IPS-18c (cell line): ENCODE results near the gene DAO.

ENCODE experiments used
- H3K4me3 ChIP-seq: 2 replicates; pipeline ENCODE4 v1.7.0; 2013; ENCODE audit warnings: low read depth, mild to moderate bottlenecking, low read length, moderate library complexity; ENCODE audit not compliant: insufficient read depth
- H3K9me3 ChIP-seq: one replicate; pipeline ENCODE4 v1.6.1; 2013; ENCODE audit warnings: mild to moderate bottlenecking, low read length, moderate library complexity; ENCODE audit not compliant: control insufficient read depth, insufficient read depth

DAO gene

DNA sequence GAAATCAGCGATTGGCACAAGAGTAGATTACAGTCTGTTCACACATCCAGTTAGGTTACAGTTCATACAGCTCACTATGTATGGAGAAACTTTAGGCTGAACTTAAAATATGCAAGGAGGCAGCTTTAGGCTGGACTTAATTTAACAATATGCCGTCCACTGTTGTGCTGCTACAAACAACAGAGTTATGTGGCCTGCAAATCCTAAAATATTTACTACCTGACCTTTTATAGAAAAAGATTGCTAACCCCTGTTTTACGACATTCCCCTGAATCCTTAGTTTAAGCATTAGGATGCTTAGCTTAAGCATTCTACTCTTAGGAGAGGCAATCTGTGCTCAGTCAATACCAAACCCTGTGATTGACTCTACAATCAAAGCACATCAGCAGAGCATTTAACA is 50.9 kb downstream of the DAO start:
- Histone ChIP-seq H3K4me3 (no peak overlapping the region), H3K9me3 (no peaks in the 10 kb centered on the region)

DNA sequence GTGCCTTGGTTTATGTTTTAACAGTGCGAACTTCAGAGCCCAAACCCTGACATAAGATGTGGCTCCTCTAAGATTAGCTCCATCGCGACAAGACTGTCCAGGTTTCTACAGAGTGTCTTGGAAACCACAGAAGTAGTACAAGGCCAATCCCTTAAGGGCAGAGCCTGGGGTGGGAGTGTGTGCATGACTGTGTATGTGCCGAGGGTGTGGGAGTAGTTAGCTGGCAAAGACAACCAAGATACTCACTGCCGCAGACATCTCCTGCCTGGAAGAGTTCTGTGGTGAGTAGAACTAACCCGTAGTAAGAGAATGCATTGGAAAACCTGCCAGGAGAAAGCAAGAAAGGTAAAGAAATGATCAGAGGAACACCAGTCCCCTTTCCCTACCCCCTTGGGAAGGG is 54.1 kb downstream of the DAO start:
- Histone ChIP-seq H3K4me3 (no peak overlapping the region), H3K9me3 (no peaks in the 10 kb centered on the region)

GRCh38 chr12:108935159-108935763 is 55.4 kb downstream of the DAO start:
- no peak overlapping the region for H3K4me3 ChIP-seq
- no peaks in the 10 kb centered on the region for H3K9me3 ChIP-seq

GRCh38 chr12:108938247-108938924 is 58.5 kb downstream of the DAO start:
- no peaks in the 10 kb centered on the region for H3K9me3 ChIP-seq
- no peak overlapping the region for H3K4me3 ChIP-seq

GRCh38 chr12:108939594-108939993 is 59.7 kb downstream of the DAO start:
- Histone ChIP-seq H3K4me3 (no peak overlapping the region), H3K9me3 (no peaks in the 10 kb centered on the region)

- H3K9me3 ChIP-seq, result no peaks in the 10 kb centered on the region
- H3K4me3 ChIP-seq, result no peak overlapping the region
These were observed 60.2 kb downstream of the DAO start for GRCh38 chr12:108940138-108940537.

- Histone ChIP-seq H3K4me3 (no peak overlapping the region), H3K9me3 (no peaks in the 10 kb centered on the region)
These were observed 67.2 kb downstream of the DAO start for GRCh38 chr12:108947097-108947496.

GRCh38 chr12:108948367-108948766 is 68.5 kb downstream of the DAO start:
- no peak overlapping the region for H3K4me3 ChIP-seq
- no peaks in the 10 kb centered on the region for H3K9me3 ChIP-seq

GRCh38 chr12:108949976-108950375 is 70.1 kb downstream of the DAO start:
- Histone ChIP-seq H3K9me3 (no peaks in the 10 kb centered on the region), H3K4me3 (no peak overlapping the region)
